HG03097 (cell line): ENCODE results near the gene AKAP17A.
A peak's percentile ranks its signal among the peaks of the same experiment; 100 is the strongest.
"Not testable (repeated sequence)": the region's sequence is repeated elsewhere in the genome, so short reads cannot be mapped to it uniquely, and the experiment has no call there.

Experiments used
- ATAC-seq: cut with Tn5 transposase; IDR thresholded peaks from one replicate; pipeline ENCODE4 v1.9.1; 2021; ENCODE audit not compliant: unreplicated experiment, low FRiP score

Gene AKAP17A, protein sequence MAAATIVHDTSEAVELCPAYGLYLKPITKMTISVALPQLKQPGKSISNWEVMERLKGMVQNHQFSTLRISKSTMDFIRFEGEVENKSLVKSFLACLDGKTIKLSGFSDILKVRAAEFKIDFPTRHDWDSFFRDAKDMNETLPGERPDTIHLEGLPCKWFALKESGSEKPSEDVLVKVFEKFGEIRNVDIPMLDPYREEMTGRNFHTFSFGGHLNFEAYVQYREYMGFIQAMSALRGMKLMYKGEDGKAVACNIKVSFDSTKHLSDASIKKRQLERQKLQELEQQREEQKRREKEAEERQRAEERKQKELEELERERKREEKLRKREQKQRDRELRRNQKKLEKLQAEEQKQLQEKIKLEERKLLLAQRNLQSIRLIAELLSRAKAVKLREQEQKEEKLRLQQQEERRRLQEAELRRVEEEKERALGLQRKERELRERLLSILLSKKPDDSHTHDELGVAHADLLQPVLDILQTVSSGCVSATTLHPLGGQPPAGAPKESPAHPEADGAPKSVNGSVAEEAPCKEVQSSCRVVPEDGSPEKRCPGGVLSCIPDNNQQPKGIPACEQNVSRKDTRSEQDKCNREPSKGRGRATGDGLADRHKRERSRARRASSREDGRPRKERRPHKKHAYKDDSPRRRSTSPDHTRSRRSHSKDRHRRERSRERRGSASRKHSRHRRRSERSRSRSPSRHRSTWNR

GRCh38 chrX:1591102-1591862 lies at the start of gene AKAP17A:
Gene AKAP17A (plus strand): TSS chrX:1591604. CDS start chrX:1593463, 1,859 bp downstream.
- ATAC-seq = peak; percentile 95

GRCh38 chrX:1542994-1543725 lies 48.2 kb upstream of the AKAP17A start:
- ATAC-seq = no peak

- no peak for ATAC-seq
These were observed 45.5 kb upstream of the AKAP17A start for GRCh38 chrX:1545776-1546408.

- ATAC-seq = no peak
These were observed 44.6 kb upstream of the AKAP17A start for GRCh38 chrX:1546691-1547251.

DNA sequence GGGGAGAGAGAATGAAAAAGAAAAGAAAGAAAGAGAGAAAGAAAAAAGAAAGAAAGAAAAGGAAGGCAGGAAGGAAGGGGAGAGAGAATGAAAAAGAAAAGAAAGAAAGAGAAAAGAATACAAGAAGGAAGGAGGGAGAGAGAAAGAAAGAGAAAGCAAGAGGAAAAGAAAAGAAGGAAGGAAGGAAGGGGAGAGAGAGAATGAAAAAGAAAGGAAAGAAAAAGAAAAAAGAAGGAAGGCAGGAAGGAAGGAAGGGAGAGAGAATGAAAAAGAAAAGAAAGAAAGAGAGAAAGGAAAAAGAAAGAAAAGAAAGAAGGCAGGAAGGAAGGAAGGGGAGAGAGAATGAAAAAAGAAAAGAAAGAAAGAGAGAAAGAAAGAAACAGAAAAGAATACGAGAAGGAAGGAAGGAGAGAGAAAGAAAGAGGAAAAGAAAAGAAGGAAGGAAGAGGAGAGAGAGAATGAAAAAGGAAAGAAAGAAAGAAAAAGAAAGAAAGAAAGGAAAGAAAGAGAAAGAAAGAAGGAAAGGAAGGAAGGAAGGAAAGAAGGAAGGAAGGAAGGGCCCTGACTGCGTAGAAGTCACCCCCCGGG lies 39.4 kb upstream of the AKAP17A start:
- ATAC-seq = no peak

- ATAC-seq = no peak
These were observed 36.8 kb upstream of the AKAP17A start for GRCh38 chrX:1554469-1555210.

DNA sequence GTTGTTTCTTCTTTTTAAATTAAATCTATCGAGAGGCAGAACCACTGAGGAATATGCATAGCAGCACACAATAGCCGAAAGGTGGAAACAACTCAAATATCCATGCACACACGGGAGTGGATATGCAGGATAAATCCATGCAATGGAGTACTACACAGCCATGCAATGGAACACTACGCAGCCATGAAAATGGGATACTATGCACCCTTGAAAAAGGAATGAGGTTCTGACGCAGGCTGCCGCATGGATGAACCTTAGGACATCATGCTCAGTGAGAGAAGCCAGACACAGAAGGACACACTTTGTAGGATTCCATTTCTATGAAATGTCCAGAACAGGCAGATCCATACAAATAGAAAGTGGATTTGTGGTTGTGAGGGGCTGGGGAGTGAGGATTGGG lies 36.0 kb upstream of the AKAP17A start:
- no peak for ATAC-seq

GRCh38 chrX:1557442-1557841 lies 34.0 kb upstream of the AKAP17A start:
- not testable (repeated sequence) for ATAC-seq

DNA sequence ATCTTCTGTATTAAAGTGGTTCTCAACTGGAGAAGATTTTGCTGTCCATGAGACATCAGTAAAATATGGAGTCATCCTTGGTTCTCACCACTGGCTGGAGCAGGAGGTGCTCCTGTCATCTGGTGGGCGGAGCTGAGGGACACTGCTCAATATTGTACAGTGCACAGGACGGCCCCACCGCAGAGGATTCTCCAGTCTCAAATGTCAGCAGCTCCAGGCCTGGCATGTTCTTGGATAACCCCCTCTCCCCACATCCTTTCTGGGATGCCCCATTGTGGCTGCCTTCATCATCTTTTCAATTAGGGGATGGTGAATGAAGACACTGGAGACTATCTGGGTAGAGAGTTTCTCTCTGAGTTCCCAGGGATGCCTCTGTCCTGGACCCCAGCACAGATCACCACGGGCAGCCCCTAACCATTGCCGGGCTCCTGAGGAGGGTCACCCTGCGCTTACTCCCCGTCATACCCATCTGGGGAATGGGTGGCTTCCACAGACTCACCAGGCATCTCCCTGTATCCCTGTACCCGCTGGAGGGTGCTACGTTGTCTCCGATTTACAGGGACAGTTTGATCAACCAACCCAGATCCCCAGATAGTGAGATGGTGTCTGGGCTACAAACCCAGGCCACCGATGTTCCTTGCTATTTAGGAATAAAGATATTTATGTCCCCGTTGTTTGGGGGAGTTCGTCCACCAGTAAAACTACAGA lies 32.5 kb upstream of the AKAP17A start:
- no peak for ATAC-seq

- no peak for ATAC-seq
These were observed 30.2 kb upstream of the AKAP17A start for GRCh38 chrX:1561164-1561563.

DNA sequence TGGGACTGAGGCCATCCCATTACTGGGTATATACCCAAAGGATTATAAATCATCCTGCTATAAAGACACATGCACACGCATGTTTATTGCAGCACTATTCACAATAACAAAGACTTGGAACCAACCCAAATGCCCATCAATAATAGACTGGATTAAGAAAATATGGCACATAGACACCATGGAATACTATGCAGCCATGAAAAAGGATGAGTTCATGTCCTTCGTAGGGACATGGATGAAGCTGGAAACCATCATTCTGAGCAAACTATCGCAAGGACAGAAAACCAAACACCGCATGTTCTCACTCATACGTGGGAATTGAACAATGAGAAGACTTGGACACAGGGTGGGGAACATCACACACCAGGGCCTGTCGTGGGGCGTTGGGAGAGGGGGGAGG lies 27.3 kb upstream of the AKAP17A start:
- ATAC-seq = not testable (repeated sequence)

DNA sequence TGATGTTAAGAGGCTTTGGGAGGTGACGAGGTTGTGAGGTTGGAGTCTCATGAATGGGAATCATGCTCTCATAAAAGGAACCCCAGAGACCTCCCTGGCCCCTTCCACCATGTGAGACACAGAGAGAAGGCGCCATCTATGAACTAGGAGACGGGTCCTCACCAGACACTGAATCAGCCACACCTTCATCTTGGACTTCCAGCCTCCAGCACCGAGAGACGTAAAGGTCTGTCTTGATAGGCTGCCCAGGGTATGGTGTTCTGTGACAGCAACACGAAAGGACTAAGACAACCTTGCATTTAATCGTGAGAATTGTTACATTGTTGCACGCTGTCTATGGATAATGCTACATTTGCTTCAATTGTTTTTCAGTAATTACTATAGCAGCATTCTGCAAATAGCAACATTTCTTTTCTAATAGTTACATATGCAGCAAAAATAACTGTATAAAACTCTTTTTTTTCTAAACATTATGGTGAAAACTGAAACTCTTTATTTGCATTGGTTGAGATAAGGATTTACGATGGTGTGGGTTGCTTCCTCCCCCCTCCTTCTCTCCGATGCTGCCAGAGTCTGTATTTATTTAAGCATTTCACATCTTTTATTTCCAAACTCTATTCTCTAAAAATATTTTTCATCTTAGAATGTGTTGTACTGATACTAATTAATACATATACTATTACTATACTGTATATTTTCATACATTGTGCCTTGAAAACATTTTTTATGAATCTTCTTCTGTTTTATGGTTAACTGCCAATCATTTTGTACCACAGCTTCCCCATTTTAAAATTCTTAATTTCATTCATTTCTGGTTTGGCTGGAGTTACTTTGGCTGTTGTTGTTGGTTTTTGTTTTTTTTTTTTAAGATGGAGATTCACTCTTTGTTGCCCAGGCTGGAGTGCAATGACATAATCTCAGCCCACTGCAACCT lies 26.4 kb upstream of the AKAP17A start:
- ATAC-seq = no peak

- ATAC-seq = not testable (repeated sequence)
These were observed 17.2 kb upstream of the AKAP17A start for GRCh38 chrX:1574181-1574580.

- ATAC-seq = no peak
These were observed 15.0 kb upstream of the AKAP17A start for GRCh38 chrX:1576201-1576992.

- ATAC-seq = no peak
These were observed 13.6 kb upstream of the AKAP17A start for GRCh38 chrX:1577845-1578244.

GRCh38 chrX:1578511-1579173 lies 12.8 kb upstream of the AKAP17A start:
- no peak for ATAC-seq
